Measurements from ENCODE around the gene PBX4. TPM values are rescaled to one million over a fixed set of nuclear protein-coding genes. Genes with fewer than 3 reads are reported as not detected.
A peak's percentile ranks its signal among the peaks of the same experiment; 100 is the strongest.

PBX4 gene
- total and polyA plus RNA-seq, 2 donors (not counting 3 experiments of a cell fraction or from before 2014, with no cell fraction given) = not detected

- Histone ChIP-seq H3K9me1 (replicated peaks; ENCODE audit: control insufficient read depth, extremely low read depth, insufficient read depth, low read length) (no peaks in the 10 kb centered on the region), H2AFZ (ENCODE audit: low read depth, low read length) (no peak overlapping the region), H3K79me2 (ENCODE audit: control insufficient read depth, insufficient read depth, low read length) (no peaks in the 10 kb centered on the region), H3K27ac (ENCODE audit: insufficient read depth, low read depth, low read length) (no peak overlapping the region), H3K4me1 (ENCODE audit: control insufficient read depth, extremely low read depth, insufficient read depth, low read length) (peaks cover 4% of the 10 kb centered on the region), H3K27me3 (ENCODE audit: control insufficient read depth in 2 of 2, insufficient read depth in 2 of 2, low read length in 2 of 2) (no peaks in the 10 kb centered on the region), H3K9me3 (replicated peaks; ENCODE audit: control insufficient read depth, insufficient read depth, low read length) (no peaks in the 10 kb centered on the region), H3K4me2 (ENCODE audit: insufficient read depth, low read length) (no peak overlapping the region), H4K20me1 (replicated peaks; ENCODE audit: control insufficient read depth, extremely low read depth, insufficient read depth, low read length) (no peaks in the 10 kb centered on the region), H3K9ac (replicated peaks; ENCODE audit: extremely low read depth, insufficient read depth, low read length) (no peak overlapping the region), H3K4me3 (replicated peaks in 1 of 3; ENCODE audit: insufficient read depth in 1 of 3, low read depth in 1 of 3, low read length in 3 of 3) (no peak overlapping the region), H3K36me3 (ENCODE audit: control insufficient read depth in 2 of 2, extremely low read depth in 1 of 2, insufficient read depth in 2 of 2, low read length in 2 of 2) (peaks cover 2 to 50% of the 10 kb centered on the region in 2 experiments)
- POLR2A ChIA-PET = no interaction called here
- FAIRE-seq (no peak), DNase-seq (ENCODE audit: low read depth, low spot score) (no peak)
- TF ChIP-seq MAX (IDR thresholded peaks at IDR 0.05; ENCODE audit: insufficient read depth, insufficient read length) (no peak), MYC (IDR thresholded peaks at IDR 0.05; ENCODE audit: low read depth, low read length) (no peak), EZH2 (IDR thresholded peaks at IDR 0.05; ENCODE audit: borderline replicate concordance, low read depth, low read length, severe bottlenecking) (no peak)
- no TSS peak for BruUV-seq (replicated peaks)
- intact Hi-C loops (cut with micrococcal nuclease) (no loop called here), dilution Hi-C loops (cut with MboI; ENCODE audit: extremely low pct_ligation_motif_present, low sequenced_read_pairs) (no loop called here)
- CTCF ChIA-PET = no interaction called here
These were observed 28.7 kb upstream of the PBX4 start for GRCh38 chr19:19647037-19647835.

- intact Hi-C loops (cut with micrococcal nuclease) (no loop called here), dilution Hi-C loops (cut with MboI; ENCODE audit: extremely low pct_ligation_motif_present, low sequenced_read_pairs) (no loop called here)
- no peaks in the 10 kb centered on the region for H3K79me2 ChIP-seq (ENCODE audit: control insufficient read depth, insufficient read depth, low read length)
- TF ChIP-seq POLR2AphosphoS5 (IDR thresholded peaks at IDR 0.05; ENCODE audit: insufficient read depth, low read depth, low read length) = no peak
- H3K4me3 ChIP-seq (replicated peaks in 1 of 3; ENCODE audit: insufficient read depth in 1 of 3, low read depth in 1 of 3, low read length in 3 of 3) = no peak overlapping the region
- no peak overlapping the region for H3K9ac ChIP-seq (replicated peaks; ENCODE audit: extremely low read depth, insufficient read depth, low read length)
- TSS peak; percentile 7 for BruUV-seq (replicated peaks)
- no peaks in the 10 kb centered on the region for H4K20me1 ChIP-seq (replicated peaks; ENCODE audit: control insufficient read depth, extremely low read depth, insufficient read depth, low read length)
- no peaks in the 10 kb centered on the region for H3K27me3 ChIP-seq (ENCODE audit: control insufficient read depth in 2 of 2, insufficient read depth in 2 of 2, low read length in 2 of 2)
- DNase-seq (ENCODE audit: low read depth, low spot score) (no peak), FAIRE-seq (no peak)
- no peak overlapping the region for H3K4me2 ChIP-seq (ENCODE audit: insufficient read depth, low read length)
- H2AFZ ChIP-seq (ENCODE audit: low read depth, low read length) = no peak overlapping the region
- H3K36me3 ChIP-seq (ENCODE audit: control insufficient read depth in 2 of 2, extremely low read depth in 1 of 2, insufficient read depth in 2 of 2, low read length in 2 of 2) = peaks cover 2 to 35% of the 10 kb centered on the region in 2 experiments
- CTCF ChIA-PET = interaction anchor here (1.1 to 3.1 kb wide), 2 partner anchors 12 to 113 kb away, joined by 3 to 29 read pairs; no protein-coding TSS in a partner anchor
- H3K27ac ChIP-seq (ENCODE audit: insufficient read depth, low read depth, low read length) = no peak overlapping the region
- no peaks in the 10 kb centered on the region for H3K9me3 ChIP-seq (replicated peaks; ENCODE audit: control insufficient read depth, insufficient read depth, low read length)
- peaks cover 4% of the 10 kb centered on the region for H3K4me1 ChIP-seq (ENCODE audit: control insufficient read depth, extremely low read depth, insufficient read depth, low read length)
- POLR2A ChIA-PET = no interaction called here
- no peaks in the 10 kb centered on the region for H3K9me1 ChIP-seq (replicated peaks; ENCODE audit: control insufficient read depth, extremely low read depth, insufficient read depth, low read length)
These were observed 26.9 kb upstream of the PBX4 start for GRCh38 chr19:19645233-19645870.
